Measurements from ENCODE around the gene TMEM272. TPM values are rescaled to one million over a fixed set of nuclear protein-coding genes. Genes with fewer than 3 reads are reported as not detected.

Gene TMEM272
- not detected for total RNA-seq

GRCh38 chr13:51844862-51845573 lies at the start of gene TMEM272:
Gene TMEM272, minus strand, starts transcription at chr13:51845177. Its CDS starts 6,647 bp downstream, at chr13:51838530.
- H3K4me3 ChIP-seq, result no peak within 1 kb of the TSS

DNA sequence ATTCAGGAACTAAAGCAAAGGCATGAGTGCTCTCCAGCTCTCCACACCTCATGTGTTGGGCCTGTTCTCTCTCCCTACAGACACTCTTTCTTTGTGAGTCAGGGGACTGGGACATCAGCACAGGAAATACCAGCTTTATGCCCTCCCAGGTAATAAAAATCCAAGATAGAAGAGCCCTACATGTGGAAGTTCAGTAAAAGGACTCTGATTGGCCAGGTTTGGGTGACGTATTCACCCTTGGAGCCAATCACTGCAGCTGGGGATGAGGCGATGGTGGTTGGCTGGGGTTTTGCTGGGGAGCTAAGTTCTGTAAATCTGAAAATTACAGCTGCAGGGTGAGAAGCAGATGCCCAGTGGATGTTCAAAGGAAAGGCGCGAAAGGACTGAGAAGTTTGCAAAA lies 49.3 kb upstream of the TMEM272 start:
- intact Hi-C loops (cut with DNase I; ENCODE audit: low total_unique reads), result no loop called here
- in situ Hi-C loops (cut with MboI; ENCODE audit: low pct_ligation_motif_present in 1 of 4, low pct_unique_long_range_greater_than_20kb in 1 of 4, low sequenced_read_pairs in 3 of 4), result loop anchor here in 1 of 4 donors (10.0 kb wide), 1 partner anchor 231 kb away; the partner anchor contains the start of gene NEK5

More at GRCh38 chr13:51844862-51845573, at the start of gene TMEM272:
- peak; percentile 48 for DNase-seq
- in situ Hi-C loops (cut with MboI; ENCODE audit: low pct_ligation_motif_present in 1 of 4, low pct_unique_long_range_greater_than_20kb in 1 of 4, low sequenced_read_pairs in 3 of 4) (no loop called here), intact Hi-C loops (cut with DNase I; ENCODE audit: low total_unique reads) (no loop called here)
- H3K4me1 ChIP-seq, result peaks cover 0 to 3% (median 0%) of the 10 kb centered on the region in 4 donors
- 35 to 66% methylated on average over 4 to 20 of the region's 20 CpGs for WGBS, 2 donors (ENCODE audit: low coverage in 1 of 2)
- no peaks in the 10 kb centered on the region for H3K9me3 ChIP-seq
- no peaks in the 10 kb centered on the region for H3K27me3 ChIP-seq
- no peak within 1 kb of the TSS for H3K27ac ChIP-seq
- TF ChIP-seq POLR2AphosphoS5 (IDR thresholded peaks at IDR 0.05), result no peak
- no peak for TF ChIP-seq EP300 (IDR thresholded peaks at IDR 0.05; ENCODE audit: low read depth)
- peak; percentile 62 to 89 (median 83) for TF ChIP-seq CTCF (IDR thresholded peaks at IDR 0.05)
- TF ChIP-seq POLR2A (IDR thresholded peaks at IDR 0.05), result no peak
- H3K36me3 ChIP-seq, result no peaks in the 10 kb centered on the region

GRCh38 chr13:51892657-51893056 lies 47.7 kb upstream of the TMEM272 start:
- H3K27me3 ChIP-seq, result no peaks in the 10 kb centered on the region
- H3K36me3 ChIP-seq, result no peaks in the 10 kb centered on the region
- intact Hi-C loops (cut with DNase I; ENCODE audit: low total_unique reads) (no loop called here), in situ Hi-C loops (cut with MboI; ENCODE audit: low pct_ligation_motif_present in 1 of 4, low pct_unique_long_range_greater_than_20kb in 1 of 4, low sequenced_read_pairs in 3 of 4) (loop anchor here in 1 of 4 donors (10.0 kb wide), 1 partner anchor 232 kb away; the partner anchor contains the start of gene NEK5)
- H3K4me1 ChIP-seq, result no peaks in the 10 kb centered on the region
- no peak overlapping the region for H3K27ac ChIP-seq
- no peaks in the 10 kb centered on the region for H3K9me3 ChIP-seq
- H3K4me3 ChIP-seq, result no peak overlapping the region
- WGBS, 2 donors (ENCODE audit: low coverage in 1 of 2), result 33 to 49% methylated on average over 2 to 3 of the region's 3 CpGs
- TF ChIP-seq EP300 (IDR thresholded peaks at IDR 0.05; ENCODE audit: low read depth) (no peak), POLR2A (IDR thresholded peaks at IDR 0.05) (no peak), POLR2AphosphoS5 (IDR thresholded peaks at IDR 0.05) (no peak), CTCF (IDR thresholded peaks at IDR 0.05) (no peak)
- no peak for DNase-seq

More for the DNA sequence above, 49.3 kb upstream of the TMEM272 start:
- TF ChIP-seq EP300 (IDR thresholded peaks at IDR 0.05; ENCODE audit: low read depth), result no peak
- TF ChIP-seq CTCF (IDR thresholded peaks at IDR 0.05), result no peak
- TF ChIP-seq POLR2A (IDR thresholded peaks at IDR 0.05), result no peak
- no peak for TF ChIP-seq POLR2AphosphoS5 (IDR thresholded peaks at IDR 0.05)
- Histone ChIP-seq H3K36me3 (no peaks in the 10 kb centered on the region), H3K27me3 (no peaks in the 10 kb centered on the region), H3K4me3 (no peak overlapping the region), H3K27ac (no peak overlapping the region), H3K9me3 (no peaks in the 10 kb centered on the region), H3K4me1 (no peaks in the 10 kb centered on the region)
- WGBS, 2 donors (ENCODE audit: low coverage in 1 of 2), result 92 to 100% methylated on average over 4 of the region's 4 CpGs
- DNase-seq, result no peak

GRCh38 chr13:51887468-51887867 lies 42.5 kb upstream of the TMEM272 start:
- H3K27ac ChIP-seq, result no peak overlapping the region
- DNase-seq, result no peak
- H3K36me3 ChIP-seq, result no peaks in the 10 kb centered on the region
- no peaks in the 10 kb centered on the region for H3K9me3 ChIP-seq
- 63 to 72% methylated on average over 2 of the region's 2 CpGs for WGBS, 2 donors (ENCODE audit: low coverage in 1 of 2)
- no peaks in the 10 kb centered on the region for H3K27me3 ChIP-seq
- intact Hi-C loops (cut with DNase I; ENCODE audit: low total_unique reads) (no loop called here), in situ Hi-C loops (cut with MboI; ENCODE audit: low pct_ligation_motif_present in 1 of 4, low pct_unique_long_range_greater_than_20kb in 1 of 4, low sequenced_read_pairs in 3 of 4) (no loop called here)
- no peaks in the 10 kb centered on the region for H3K4me1 ChIP-seq
- no peak overlapping the region for H3K4me3 ChIP-seq
- no peak for TF ChIP-seq EP300 (IDR thresholded peaks at IDR 0.05; ENCODE audit: low read depth)
- TF ChIP-seq CTCF (IDR thresholded peaks at IDR 0.05), result no peak
- TF ChIP-seq POLR2AphosphoS5 (IDR thresholded peaks at IDR 0.05), result no peak
- no peak for TF ChIP-seq POLR2A (IDR thresholded peaks at IDR 0.05)

Data from transverse colon (tissue), 4 donors.